Activated B cell treated with CpG ODN at 0.5 μM for 24 hours (primary cell): ENCODE measurements around the gene DBNDD1. TPM values are rescaled to one million over a fixed set of nuclear protein-coding genes. Genes with fewer than 3 reads are reported as not detected.

Experiments
- ATAC-seq: fragments of 200-7000 bp; cut with Tn5 transposase; one replicate; pipeline ENCODE4 v1.10.0; 2021; ENCODE audit warnings: low read depth, mild to moderate bottlenecking, moderate library complexity
- CTCF ChIA-PET: fragments of 350-600 bp; sonication (Branson Sonifier 250); formaldehyde crosslinking; loops from one replicate; lab custom pipeline; 2021; ENCODE audit warnings: antibody characterized with exemption; lab: Charles Lee
- POLR2A ChIA-PET: fragments of 350-600 bp; sonication (Branson Sonifier 250); formaldehyde crosslinking; loops from one replicate; lab custom pipeline; 2021; ENCODE audit warnings: antibody characterized with exemption; lab: Charles Lee
- DNase-seq: peaks from one replicate; pipeline ENCODE4 v3.0.0; 2022
- H3K27ac Mint-ChIP-seq: one replicate; pipeline ENCODE4 v1.8.0; 2020; ENCODE audit warnings: mixed read lengths
- H3K27me3 Mint-ChIP-seq: one replicate; pipeline ENCODE4 v1.8.0; 2021; ENCODE audit warnings: mixed read lengths
- H3K36me3 Mint-ChIP-seq: one replicate; pipeline ENCODE4 v1.8.0; 2021; ENCODE audit warnings: low read depth, mixed read lengths
- H3K4me1 Mint-ChIP-seq: one replicate; pipeline ENCODE4 v1.8.0; 2021; ENCODE audit warnings: mixed read lengths
- H3K4me3 Mint-ChIP-seq: one replicate; pipeline ENCODE4 v1.8.0; 2020; ENCODE audit warnings: mild to moderate bottlenecking, mixed read lengths
- H3K9me3 Mint-ChIP-seq: one replicate; pipeline ENCODE4 v1.8.0; 2020; ENCODE audit warnings: mixed read lengths
- intact Hi-C: fragments of 100-400 bp; cut with micrococcal nuclease; formaldehyde crosslinking; loops from one replicate; pipeline ENCODE4 v1.15.1; 2024
- total RNA-seq: library from RNA; stranded (reverse); gene quantifications from 2 replicates; pipeline ENCODE4 v1.2.3, GENCODE V29; 2022
- TF ChIP-seq, protein P1 (sequence below): fragments of 200-600 bp; IDR thresholded peaks from one replicate; pipeline ENCODE4 v1.8.0; 2022; ENCODE audit warnings: antibody characterized with exemption, mild to moderate bottlenecking

DBNDD1 gene
- total RNA-seq, 1 donor from 2014 or later: 0.47 TPM

DNA sequence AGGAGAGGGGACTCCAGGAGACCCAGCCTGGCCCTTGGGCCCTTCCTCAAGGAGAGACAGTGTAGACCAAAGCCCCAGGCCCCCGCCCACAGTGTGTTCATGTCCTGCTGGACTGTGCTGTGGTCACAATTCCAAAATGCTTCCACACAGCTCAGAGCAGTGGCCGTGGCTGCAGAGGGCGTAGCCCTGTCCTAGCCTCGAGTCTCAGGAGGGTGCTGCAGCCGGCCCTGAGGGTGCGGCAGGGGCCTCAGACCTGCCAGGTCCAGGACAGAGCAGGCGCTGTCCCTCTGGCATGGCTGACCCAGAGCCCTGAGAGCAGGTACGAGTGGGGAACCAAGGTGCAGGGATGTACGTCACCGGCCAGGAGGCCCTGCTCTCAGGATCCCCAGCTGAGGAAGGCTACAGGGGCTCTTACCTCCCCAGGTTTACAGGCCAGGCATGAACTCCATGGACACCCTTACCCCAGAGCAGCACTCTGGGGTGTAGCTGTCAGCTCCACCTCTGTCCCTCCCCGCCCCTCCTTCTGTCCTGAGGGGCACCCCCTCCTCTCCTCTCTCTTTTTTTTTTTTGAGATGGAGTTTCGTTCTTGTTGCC is 7.3 kb downstream of the DBNDD1 start:
- ChIA-PET CTCF (no interaction called here), POLR2A (interaction anchor here (0.7 kb wide), 1 partner anchor 1480 kb away, joined by 3 read pairs; no protein-coding TSS in a partner anchor)
- Mint-ChIP-seq H3K4me1 (peaks cover 73% of the 10 kb centered on the region), H3K4me3 (no peak overlapping the region), H3K27me3 (peaks cover 6% of the 10 kb centered on the region), H3K9me3 (no peaks in the 10 kb centered on the region), H3K27ac (no peak overlapping the region), H3K36me3 (peaks cover 5% of the 10 kb centered on the region)
- TF ChIP-seq, protein P1, sequence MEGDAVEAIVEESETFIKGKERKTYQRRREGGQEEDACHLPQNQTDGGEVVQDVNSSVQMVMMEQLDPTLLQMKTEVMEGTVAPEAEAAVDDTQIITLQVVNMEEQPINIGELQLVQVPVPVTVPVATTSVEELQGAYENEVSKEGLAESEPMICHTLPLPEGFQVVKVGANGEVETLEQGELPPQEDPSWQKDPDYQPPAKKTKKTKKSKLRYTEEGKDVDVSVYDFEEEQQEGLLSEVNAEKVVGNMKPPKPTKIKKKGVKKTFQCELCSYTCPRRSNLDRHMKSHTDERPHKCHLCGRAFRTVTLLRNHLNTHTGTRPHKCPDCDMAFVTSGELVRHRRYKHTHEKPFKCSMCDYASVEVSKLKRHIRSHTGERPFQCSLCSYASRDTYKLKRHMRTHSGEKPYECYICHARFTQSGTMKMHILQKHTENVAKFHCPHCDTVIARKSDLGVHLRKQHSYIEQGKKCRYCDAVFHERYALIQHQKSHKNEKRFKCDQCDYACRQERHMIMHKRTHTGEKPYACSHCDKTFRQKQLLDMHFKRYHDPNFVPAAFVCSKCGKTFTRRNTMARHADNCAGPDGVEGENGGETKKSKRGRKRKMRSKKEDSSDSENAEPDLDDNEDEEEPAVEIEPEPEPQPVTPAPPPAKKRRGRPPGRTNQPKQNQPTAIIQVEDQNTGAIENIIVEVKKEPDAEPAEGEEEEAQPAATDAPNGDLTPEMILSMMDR: no peak
- intact Hi-C loops: no loop called here
- no peak for DNase-seq
- ATAC-seq: no peak

DNA sequence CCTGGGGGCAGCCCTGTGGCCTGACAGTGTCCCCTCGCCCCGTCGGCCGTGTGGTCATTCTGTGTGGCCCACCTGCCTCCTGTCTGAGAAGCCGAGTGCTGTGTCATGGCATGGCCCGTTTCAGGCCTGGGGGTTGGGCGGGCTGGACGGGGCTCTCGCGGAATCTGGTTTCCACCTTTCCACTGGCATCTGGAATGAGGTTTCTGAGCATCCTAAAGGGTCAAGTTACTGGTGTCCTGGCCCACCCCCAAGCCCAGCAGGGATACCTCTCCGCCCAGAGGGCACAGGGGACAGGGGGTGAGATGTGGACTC is 7.8 kb downstream of the DBNDD1 start:
- ChIA-PET POLR2A (interaction anchor here (0.5 kb wide), 1 partner anchor 146 kb away, joined by 3 read pairs; no protein-coding TSS in a partner anchor), CTCF (no interaction called here)
- Mint-ChIP-seq H3K9me3 (no peaks in the 10 kb centered on the region), H3K4me3 (no peak overlapping the region), H3K27me3 (peaks cover 6% of the 10 kb centered on the region), H3K27ac (no peak overlapping the region), H3K4me1 (peaks cover 74% of the 10 kb centered on the region), H3K36me3 (peaks cover 5% of the 10 kb centered on the region)
- TF ChIP-seq, protein P1: no peak
- no peak for DNase-seq
- no peak for ATAC-seq
- intact Hi-C loops: no loop called here

DNA sequence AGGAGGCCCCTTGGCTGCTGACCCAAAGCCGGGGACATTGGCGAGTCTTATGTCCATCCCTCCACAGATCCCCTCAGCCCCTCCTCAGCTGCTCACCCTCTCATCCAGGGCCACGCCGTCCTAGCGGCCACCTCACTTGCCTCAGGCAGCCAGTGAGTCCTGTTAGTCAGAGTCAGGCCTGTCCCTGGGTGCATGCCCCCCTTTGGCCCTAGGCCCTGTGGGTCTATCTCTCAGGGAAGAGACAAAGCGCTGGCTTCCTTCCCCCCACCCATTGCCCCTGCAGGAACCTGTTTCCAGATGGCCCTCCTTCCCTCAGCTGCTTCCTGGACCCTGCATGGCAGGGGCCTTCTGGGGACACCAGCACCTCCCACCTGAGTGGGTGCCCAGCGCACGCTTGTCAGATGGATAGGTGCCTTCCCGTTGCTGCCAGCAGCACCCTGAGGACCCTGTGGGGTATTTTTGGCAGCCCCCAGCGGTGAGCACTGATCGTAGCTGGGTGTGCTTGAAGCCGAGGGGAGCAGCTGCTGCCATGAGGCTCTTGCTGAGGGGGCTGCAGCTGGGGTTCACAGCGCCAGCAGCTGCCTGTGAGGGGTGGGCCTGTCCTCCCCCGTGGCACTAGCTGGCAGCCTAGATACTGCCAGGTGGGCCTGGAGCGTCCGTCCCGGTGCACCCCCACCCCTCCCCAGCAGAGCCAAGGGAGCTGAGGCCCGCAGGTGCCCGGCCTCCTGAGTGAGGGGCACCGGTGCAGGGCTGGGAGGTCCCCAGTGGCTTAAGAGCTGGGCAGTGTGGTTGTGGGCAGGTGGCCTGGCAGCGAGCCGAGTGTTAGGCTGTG is 8.4 kb downstream of the DBNDD1 start:
- DNase-seq (no peak), ATAC-seq (no peak)
- H3K27me3 Mint-ChIP-seq: peaks cover 6% of the 10 kb centered on the region
- no peak overlapping the region for H3K27ac Mint-ChIP-seq
- intact Hi-C loops: no loop called here
- ChIA-PET CTCF (no interaction called here), POLR2A (interaction anchor here (0.5 to 1.5 kb wide), 2 partner anchors 63 to 146 kb away, joined by 3 to 4 read pairs; partner anchors contain the start of gene DEF8)
- H3K9me3 Mint-ChIP-seq: no peaks in the 10 kb centered on the region
- H3K4me1 Mint-ChIP-seq: peaks cover 75% of the 10 kb centered on the region
- no peak overlapping the region for H3K4me3 Mint-ChIP-seq
- peaks cover 5% of the 10 kb centered on the region for H3K36me3 Mint-ChIP-seq
- TF ChIP-seq, protein P1: no peak

DNA sequence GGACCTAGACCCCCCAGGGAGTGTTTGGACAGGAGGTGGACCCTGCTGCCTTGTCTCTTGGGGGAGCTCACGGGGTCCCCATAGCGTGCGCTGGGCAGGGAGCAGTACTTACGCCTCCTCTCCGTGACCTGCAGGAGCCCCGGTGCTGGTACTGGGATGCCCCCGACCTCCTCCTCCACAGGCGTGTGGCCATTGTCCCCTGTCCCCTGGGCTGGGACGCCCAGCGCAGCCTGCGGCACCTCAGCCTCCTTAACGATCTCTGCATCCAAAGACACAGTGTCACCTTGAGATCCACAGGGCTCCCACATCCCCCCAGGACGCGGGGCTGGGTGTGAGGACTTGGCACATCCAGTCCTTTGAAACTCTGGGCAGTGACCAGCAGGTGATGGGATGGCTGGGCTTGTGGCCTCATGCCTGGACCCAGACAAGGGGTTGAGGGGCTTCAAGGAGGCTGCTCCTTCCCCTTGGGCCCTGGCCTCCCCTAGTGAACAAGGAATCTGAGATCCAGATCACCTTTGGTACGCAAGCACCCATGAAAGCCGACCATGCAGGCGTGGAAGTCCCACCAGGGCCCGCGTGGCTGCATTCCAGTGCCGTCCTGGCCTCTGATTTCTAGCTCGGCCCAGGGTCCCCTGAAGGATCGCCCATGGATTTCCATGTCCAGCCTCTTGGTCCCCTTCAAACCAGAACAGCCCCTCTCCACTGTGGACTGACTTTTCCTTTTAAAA is 9.9 kb downstream of the DBNDD1 start:
- Mint-ChIP-seq H3K27ac (peak overlapping the region; percentile 61), H3K27me3 (no peaks in the 10 kb centered on the region), H3K36me3 (peaks cover 2% of the 10 kb centered on the region), H3K4me1 (peaks cover 63% of the 10 kb centered on the region), H3K9me3 (no peaks in the 10 kb centered on the region), H3K4me3 (peak overlapping the region; percentile 60)
- peak; percentile 39 for DNase-seq
- TF ChIP-seq, protein P1: no peak
- ChIA-PET CTCF (no interaction called here), POLR2A (interaction anchor here (0.7 to 1.2 kb wide), 6 partner anchors 10 to 136 kb away, joined by 3 read pairs; partner anchors contain the start of genes DBNDD1 and TCF25)
- intact Hi-C loops: loop anchor here (1.0 to 5.0 kb wide), 5 partner anchors 13 to 137 kb away; partner anchors contain the start of genes DEF8 and TCF25
- ATAC-seq: no peak
